Body of pancreas (tissue), 4 donors: Measurements from ENCODE around the gene FAXC.

Source experiments
- POLR2A ChIP-seq, 3 donors: fragments of 450-650 bp; IDR thresholded peaks; one replicate each; pipeline ENCODE4 v1.6.1; 2016; ENCODE audit warnings: antibody characterized with exemption in 3 of 3, mild to moderate bottlenecking in 2 of 3
- TF ChIP-seq, protein P1 (sequence below), 7 experiments: fragments of 450-650 bp in 4 of 7; fragments of 200-600 bp in 3 of 7; sonication (generic) in 3 of 7; IDR thresholded peaks; one replicate each; pipeline ENCODE4 v1.5.1; 2016 to 2019; ENCODE audit warnings: antibody characterized with exemption in 7 of 7

- TF ChIP-seq, protein P1, sequence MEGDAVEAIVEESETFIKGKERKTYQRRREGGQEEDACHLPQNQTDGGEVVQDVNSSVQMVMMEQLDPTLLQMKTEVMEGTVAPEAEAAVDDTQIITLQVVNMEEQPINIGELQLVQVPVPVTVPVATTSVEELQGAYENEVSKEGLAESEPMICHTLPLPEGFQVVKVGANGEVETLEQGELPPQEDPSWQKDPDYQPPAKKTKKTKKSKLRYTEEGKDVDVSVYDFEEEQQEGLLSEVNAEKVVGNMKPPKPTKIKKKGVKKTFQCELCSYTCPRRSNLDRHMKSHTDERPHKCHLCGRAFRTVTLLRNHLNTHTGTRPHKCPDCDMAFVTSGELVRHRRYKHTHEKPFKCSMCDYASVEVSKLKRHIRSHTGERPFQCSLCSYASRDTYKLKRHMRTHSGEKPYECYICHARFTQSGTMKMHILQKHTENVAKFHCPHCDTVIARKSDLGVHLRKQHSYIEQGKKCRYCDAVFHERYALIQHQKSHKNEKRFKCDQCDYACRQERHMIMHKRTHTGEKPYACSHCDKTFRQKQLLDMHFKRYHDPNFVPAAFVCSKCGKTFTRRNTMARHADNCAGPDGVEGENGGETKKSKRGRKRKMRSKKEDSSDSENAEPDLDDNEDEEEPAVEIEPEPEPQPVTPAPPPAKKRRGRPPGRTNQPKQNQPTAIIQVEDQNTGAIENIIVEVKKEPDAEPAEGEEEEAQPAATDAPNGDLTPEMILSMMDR (IDR thresholded peaks at IDR 0.05) = no peak
- TF ChIP-seq POLR2A (IDR thresholded peaks at IDR 0.05) = no peak
Observed at GRCh38 chr6:99318566-99318965, 30.9 kb downstream of the FAXC start.
